Stimulated activated CD8-positive, alpha-beta memory T cell treated with anti-CD3 and anti-CD28 coated beads, Interleukin-12 subunit alpha, Interleukin-12 subunit beta, amount 100 ng/mL, for 24 hours (primary cell): ENCODE results near the gene PSMC6.
"Not testable (repeated sequence)": the region's sequence is repeated elsewhere in the genome, so short reads cannot be mapped to it uniquely, and the experiment has no call there.

ENCODE experiments used
- DNase-seq: peaks from one replicate; pipeline ENCODE4 v3.0.0-alpha.2; 2020; ENCODE audit errors: extremely low read depth

The PSMC6 gene

GRCh38 chr14:52723514-52724359, 16.7 kb downstream of the PSMC6 start:
- no peak for DNase-seq

DNA sequence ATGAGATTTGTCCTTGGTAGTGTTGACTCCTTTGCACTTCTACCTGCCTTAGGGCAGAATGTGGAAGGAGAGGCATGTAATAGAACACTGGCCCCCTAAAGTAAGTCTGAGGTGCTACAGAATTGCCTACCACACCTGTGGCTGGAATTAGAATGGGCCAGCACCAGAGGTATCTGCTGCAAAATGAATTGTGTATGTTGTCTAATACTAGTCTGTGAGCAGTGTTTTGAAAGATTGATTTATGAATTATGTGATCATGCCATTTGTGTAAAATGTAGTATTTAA, 17.3 kb downstream of the PSMC6 start:
- DNase-seq, result no peak

GRCh38 chr14:52727509-52727908, 20.5 kb downstream of the PSMC6 start:
- not testable (repeated sequence) for DNase-seq

GRCh38 chr14:52729035-52729434, 22.0 kb downstream of the PSMC6 start:
- not testable (repeated sequence) for DNase-seq

- no peak for DNase-seq
Measured at GRCh38 chr14:52729585-52729924, 22.6 kb downstream of the PSMC6 start.

- peak; percentile 99 for DNase-seq
Measured at GRCh38 chr14:52729925-52730708, 23.1 kb downstream of the PSMC6 start, which contains the start of gene STYX. TSS of gene STYX (plus strand) at chr14:52730166. CDS start at chr14:52730475, 309 bp downstream.

DNA sequence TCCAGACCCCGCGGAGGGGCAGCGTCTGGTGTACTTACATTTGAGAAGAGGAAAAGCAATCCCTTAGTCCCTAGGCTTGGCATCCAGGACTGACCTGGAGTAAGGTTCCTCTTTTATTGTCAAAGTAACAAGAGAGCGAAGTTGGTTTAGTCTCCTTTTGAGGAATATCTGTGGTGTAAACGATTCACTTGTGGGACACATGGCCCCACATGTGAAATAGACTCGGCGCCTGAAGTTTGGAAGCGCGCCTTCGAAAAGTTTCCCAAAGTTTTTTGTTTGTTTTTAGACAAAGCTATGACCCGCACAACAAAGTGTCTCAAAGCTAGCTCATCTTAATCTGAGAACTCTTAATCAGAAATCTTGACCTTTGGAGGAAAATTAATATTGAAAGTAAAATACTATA, 23.7 kb downstream of the PSMC6 start:
- DNase-seq, result no peak

GRCh38 chr14:52733824-52734223, 26.8 kb downstream of the PSMC6 start:
- no peak for DNase-seq

GRCh38 chr14:52735921-52736489, 29.0 kb downstream of the PSMC6 start:
- no peak for DNase-seq

DNA sequence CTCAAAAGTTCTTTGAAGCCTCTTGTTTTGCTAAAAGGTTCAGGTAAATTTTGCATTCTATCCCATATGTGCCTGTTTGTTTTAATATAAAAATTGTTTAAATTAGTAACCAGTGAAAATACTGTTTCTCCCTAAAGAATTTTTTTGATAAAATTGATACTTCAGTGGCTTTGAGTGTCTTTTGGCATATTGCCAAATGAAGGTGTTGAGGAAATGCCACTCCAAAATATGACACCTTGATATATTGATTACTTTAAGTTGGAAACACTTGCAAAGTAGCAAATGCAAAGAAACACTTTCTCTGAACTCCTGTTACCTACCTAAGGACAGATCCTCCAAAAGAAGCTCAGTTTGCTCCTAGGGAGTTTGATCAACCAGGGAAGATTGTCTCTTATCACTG, 31.4 kb downstream of the PSMC6 start:
- no peak for DNase-seq

GRCh38 chr14:52740751-52741150, 33.8 kb downstream of the PSMC6 start:
- DNase-seq, result no peak

DNA sequence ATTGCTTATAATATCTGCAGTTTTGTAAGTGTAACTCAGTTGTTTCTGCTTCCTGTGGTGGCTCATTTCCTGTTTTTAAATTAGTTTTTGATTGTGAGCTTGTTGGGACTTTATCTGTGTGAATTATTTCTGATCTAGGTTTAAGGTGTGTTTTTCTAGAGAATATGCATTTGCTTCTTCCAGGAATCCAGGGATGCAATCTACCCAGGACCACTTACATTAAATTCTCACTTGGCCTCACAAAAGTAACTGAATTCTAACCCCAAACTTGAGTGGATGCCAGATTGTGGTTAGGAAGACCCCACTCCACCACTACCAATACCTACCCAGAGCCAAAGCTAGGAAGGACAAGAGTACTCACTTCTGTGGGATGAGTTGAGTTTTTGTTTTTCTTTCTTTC, 34.9 kb downstream of the PSMC6 start:
- no peak for DNase-seq

- DNase-seq, result no peak
Measured at GRCh38 chr14:52748647-52749292, 41.8 kb downstream of the PSMC6 start.

DNA sequence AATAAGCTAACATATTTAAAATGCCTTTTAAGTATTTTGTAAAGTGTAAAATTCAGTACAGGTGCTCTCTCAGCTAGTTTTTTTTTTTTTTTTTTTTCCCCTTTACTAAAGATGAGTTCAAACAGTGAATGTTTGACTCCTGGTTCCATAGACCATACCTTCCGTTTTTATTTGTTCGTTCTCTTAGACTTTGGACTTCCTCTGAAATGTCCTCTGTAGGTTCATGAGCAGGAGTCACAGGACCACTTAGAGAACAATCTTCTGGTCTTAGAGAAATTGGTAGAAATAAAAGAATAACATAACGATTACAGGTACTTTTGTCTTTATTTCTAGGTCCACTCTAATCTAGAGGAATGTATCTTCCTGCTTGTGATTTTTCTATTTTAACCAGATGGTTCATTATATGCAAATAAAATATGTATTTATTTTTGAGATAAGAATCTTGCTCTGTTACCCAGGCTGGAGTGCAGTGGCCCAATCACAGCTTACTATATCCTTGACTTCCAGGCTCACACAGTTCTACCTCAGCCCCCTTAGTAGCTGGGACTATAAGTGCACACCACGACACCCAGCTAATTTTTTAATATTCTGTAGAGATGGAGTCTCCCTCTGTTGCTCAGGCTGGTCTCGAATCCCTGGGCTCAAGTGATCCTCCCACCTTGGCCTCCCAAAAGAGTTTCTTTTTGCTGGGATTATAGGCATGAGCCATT, 48.8 kb downstream of the PSMC6 start:
- no peak for DNase-seq

DNA sequence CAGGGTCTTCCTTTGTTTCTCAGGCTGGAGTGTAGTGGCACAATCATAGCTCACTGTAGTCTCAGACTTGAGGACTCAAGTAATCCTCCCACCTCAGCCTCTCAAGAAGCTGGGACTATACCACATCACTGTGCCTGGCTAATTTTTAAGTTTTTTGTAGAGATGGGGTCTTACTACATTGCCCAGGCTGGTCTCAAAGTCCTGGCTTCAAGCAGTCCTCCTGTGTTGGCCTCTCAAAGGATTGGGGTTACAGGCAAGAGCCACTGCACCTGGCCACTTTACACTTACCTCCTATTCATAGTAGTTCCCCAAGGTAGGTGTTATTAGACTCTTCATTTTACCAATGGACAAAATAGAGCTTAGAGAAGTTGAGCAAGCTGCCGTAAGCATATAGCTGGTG, 52.1 kb downstream of the PSMC6 start:
- DNase-seq, result no peak

DNA sequence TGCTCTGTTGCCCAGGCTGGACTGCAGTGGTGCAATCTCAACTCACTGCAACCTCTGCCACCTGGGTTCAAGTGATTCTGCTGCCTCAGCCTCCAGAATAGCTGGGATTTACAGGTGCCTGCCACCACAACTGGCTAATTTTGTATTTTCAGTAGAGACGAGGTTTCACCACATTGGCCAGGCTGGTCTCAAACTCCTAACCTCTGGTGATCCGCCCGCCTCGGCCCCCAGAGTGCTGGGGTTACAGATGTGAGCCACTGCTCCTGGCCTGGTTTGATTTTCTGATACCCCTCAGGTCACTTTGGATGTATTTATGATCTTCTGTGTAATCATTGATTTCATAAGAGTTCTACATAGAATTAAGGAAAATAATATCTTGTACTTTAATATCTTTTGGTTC, 55.9 kb downstream of the PSMC6 start:
- DNase-seq, result not testable (repeated sequence)

- no peak for DNase-seq
Measured at GRCh38 chr14:52767058-52767833, 60.2 kb downstream of the PSMC6 start.

GRCh38 chr14:52769887-52770286, 62.9 kb downstream of the PSMC6 start:
- DNase-seq, result no peak

DNA sequence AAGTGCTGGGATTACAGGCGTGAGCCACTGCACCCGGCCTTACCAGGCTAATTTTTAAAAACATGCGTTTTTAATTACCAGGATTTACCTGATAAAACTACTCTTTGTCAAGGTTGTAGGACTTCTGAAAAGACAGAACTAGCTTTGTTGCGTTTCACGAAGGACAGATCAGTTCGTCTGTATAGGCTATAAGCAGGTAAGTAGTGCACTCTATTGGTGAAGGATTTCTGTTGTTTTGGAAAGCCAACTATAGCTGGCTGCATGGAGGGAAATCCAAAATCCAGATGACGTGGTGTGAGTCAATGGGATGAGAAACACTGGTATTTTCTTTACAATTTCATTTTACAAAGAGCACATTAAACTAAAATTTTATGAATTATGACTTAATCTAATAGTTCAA, 69.8 kb downstream of the PSMC6 start:
- no peak for DNase-seq
